AG04450 (cell line): ENCODE data around the gene TLE4. TPM values are rescaled to one million over a fixed set of nuclear protein-coding genes. Genes with fewer than 3 reads are reported as not detected.

ENCODE experiments used
- CTCF ChIA-PET: fragments of 300-600, 350-600 bp; formaldehyde crosslinking; extraction: SDS; loops from one replicate; lab custom pipeline; 2022; ENCODE audit warnings: antibody characterized with exemption, inconsistent platforms; lab: Charles Lee
- POLR2A ChIA-PET: fragments of 350-600 bp; formaldehyde crosslinking; extraction: SDS; loops from one replicate; lab custom pipeline; 2021; ENCODE audit warnings: antibody characterized with exemption, inconsistent platforms; lab: Yijun Ruan, JAX
- DNase-seq: peaks from one replicate; pipeline ENCODE4 v3.0.0-alpha.2; 2011; ENCODE audit warnings: low read depth, low spot score
- H3K27ac ChIP-seq: one replicate; pipeline ENCODE4 v1.5.1; 2012; ENCODE audit warnings: low read depth, low read length, control low read depth
- H3K27me3 ChIP-seq: one replicate; pipeline ENCODE4 v1.6.0; 2012; ENCODE audit warnings: low read length; ENCODE audit not compliant: control insufficient read depth, insufficient read depth
- H3K4me3 ChIP-seq: 2 replicates; pipeline ENCODE4 v1.5.1; 2011; ENCODE audit warnings: mild to moderate bottlenecking, low read depth, low read length, control low read depth
- H3K9me3 ChIP-seq: 2 replicates; pipeline ENCODE4 v1.5.1; 2012; ENCODE audit warnings: low read length; ENCODE audit not compliant: control insufficient read depth, insufficient read depth
- CTCF ChIP-seq: IDR thresholded peaks from 2 replicates; pipeline ENCODE4 v1.5.1; 2011; ENCODE audit warnings: low read depth, low read length, control low read depth, inconsistent platforms
- polyA plus RNA-seq: library from polyadenylated mRNA; depleted of rRNA; stranded (reverse); fragments of >200 nt; gene quantifications from 2 replicates; pipeline ENCODE4 v1.2.3, GENCODE V29; 2011

TLE4 gene
- polyA plus RNA-seq, 1 experiment: 53.4 TPM

GRCh38 chr9:79694208-79694607 is 122.4 kb downstream of the TLE4 start:
- Histone ChIP-seq H3K27ac (no peak overlapping the region), H3K4me3 (no peak overlapping the region), H3K27me3 (no peaks in the 10 kb centered on the region), H3K9me3 (no peaks in the 10 kb centered on the region)
- no peak for TF ChIP-seq CTCF
- CTCF ChIA-PET: interaction anchor here (1.4 kb wide), 1 partner anchor 92 kb away, joined by 3 read pairs; no protein-coding TSS in a partner anchor
- no peak for DNase-seq
- POLR2A ChIA-PET: interaction anchor here (0.8 kb wide), 1 partner anchor 123 kb away, joined by 3 read pairs; the partner anchor contains the start of gene TLE4

- ChIA-PET CTCF (interaction anchor here (0.7 to 1.4 kb wide), 3 partner anchors 10 to 552 kb away, joined by 3 to 4 read pairs (median 3); no protein-coding TSS in a partner anchor), POLR2A (interaction anchor here (0.8 kb wide), 1 partner anchor 123 kb away, joined by 3 read pairs; the partner anchor contains the start of gene TLE4)
- peak; percentile 20 for TF ChIP-seq CTCF
- Histone ChIP-seq H3K4me3 (no peak overlapping the region), H3K27ac (no peak overlapping the region), H3K27me3 (no peaks in the 10 kb centered on the region), H3K9me3 (no peaks in the 10 kb centered on the region)
- DNase-seq: peak; percentile 65
These were observed 123.1 kb downstream of the TLE4 start for GRCh38 chr9:79694676-79695400.

GRCh38 chr9:79695531-79696175 is 123.9 kb downstream of the TLE4 start:
- Histone ChIP-seq H3K27me3 (no peaks in the 10 kb centered on the region), H3K4me3 (no peak overlapping the region), H3K27ac (no peak overlapping the region), H3K9me3 (no peaks in the 10 kb centered on the region)
- DNase-seq: no peak
- CTCF ChIA-PET: interaction anchor here (0.7 to 1.4 kb wide), 3 partner anchors 9 to 1256 kb away, joined by 3 to 4 read pairs (median 3); no protein-coding TSS in a partner anchor
- TF ChIP-seq CTCF: no peak
- POLR2A ChIA-PET: no interaction called here

GRCh38 chr9:79698967-79699366 is 127.2 kb downstream of the TLE4 start:
- Histone ChIP-seq H3K27me3 (no peaks in the 10 kb centered on the region), H3K9me3 (no peaks in the 10 kb centered on the region), H3K27ac (no peak overlapping the region), H3K4me3 (no peak overlapping the region)
- CTCF ChIA-PET: no interaction called here
- no peak for DNase-seq
- TF ChIP-seq CTCF: no peak
- POLR2A ChIA-PET: no interaction called here

- no peak for DNase-seq
- TF ChIP-seq CTCF: no peak
- ChIA-PET POLR2A (no interaction called here), CTCF (no interaction called here)
- Histone ChIP-seq H3K4me3 (no peak overlapping the region), H3K9me3 (no peaks in the 10 kb centered on the region), H3K27me3 (no peaks in the 10 kb centered on the region), H3K27ac (no peak overlapping the region)
These were observed 127.7 kb downstream of the TLE4 start for GRCh38 chr9:79699479-79699878.
